ENCODE data around the gene HS3ST5. TPM values are rescaled to one million over a fixed set of nuclear protein-coding genes. Genes with fewer than 3 reads are reported as not detected.

Gene HS3ST5
- total RNA-seq, 1 experiment from 2014 or later: not detected

DNA sequence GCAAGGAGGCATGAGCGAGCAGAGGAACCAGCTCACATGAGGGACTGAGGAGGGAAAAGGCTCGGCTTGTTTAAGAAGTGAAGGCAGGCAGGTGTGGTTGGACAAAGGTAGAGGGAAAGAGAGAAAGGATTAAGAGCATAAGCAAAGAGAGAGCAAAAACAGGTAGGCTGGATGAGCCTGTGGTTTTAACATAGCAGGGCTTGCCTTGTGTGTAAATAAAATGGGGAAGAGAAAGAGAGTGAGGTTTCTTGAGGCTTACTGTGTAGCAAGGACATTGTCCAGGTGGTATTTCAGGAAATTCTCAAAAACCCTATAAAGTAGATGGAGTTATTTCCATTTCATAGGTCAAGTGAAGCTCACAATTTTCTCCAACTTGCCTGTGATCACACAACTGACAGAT, 278.0 kb downstream of the HS3ST5 start (continued):
- TF ChIP-seq, protein P1, sequence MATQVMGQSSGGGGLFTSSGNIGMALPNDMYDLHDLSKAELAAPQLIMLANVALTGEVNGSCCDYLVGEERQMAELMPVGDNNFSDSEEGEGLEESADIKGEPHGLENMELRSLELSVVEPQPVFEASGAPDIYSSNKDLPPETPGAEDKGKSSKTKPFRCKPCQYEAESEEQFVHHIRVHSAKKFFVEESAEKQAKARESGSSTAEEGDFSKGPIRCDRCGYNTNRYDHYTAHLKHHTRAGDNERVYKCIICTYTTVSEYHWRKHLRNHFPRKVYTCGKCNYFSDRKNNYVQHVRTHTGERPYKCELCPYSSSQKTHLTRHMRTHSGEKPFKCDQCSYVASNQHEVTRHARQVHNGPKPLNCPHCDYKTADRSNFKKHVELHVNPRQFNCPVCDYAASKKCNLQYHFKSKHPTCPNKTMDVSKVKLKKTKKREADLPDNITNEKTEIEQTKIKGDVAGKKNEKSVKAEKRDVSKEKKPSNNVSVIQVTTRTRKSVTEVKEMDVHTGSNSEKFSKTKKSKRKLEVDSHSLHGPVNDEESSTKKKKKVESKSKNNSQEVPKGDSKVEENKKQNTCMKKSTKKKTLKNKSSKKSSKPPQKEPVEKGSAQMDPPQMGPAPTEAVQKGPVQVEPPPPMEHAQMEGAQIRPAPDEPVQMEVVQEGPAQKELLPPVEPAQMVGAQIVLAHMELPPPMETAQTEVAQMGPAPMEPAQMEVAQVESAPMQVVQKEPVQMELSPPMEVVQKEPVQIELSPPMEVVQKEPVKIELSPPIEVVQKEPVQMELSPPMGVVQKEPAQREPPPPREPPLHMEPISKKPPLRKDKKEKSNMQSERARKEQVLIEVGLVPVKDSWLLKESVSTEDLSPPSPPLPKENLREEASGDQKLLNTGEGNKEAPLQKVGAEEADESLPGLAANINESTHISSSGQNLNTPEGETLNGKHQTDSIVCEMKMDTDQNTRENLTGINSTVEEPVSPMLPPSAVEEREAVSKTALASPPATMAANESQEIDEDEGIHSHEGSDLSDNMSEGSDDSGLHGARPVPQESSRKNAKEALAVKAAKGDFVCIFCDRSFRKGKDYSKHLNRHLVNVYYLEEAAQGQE (IDR thresholded peaks at IDR 0.05; ENCODE audit: low read depth): no peak
- TF ChIP-seq SP1 (IDR thresholded peaks at IDR 0.05; ENCODE audit: low read depth) (no peak), CEBPB (IDR thresholded peaks at IDR 0.05; ENCODE audit: low read depth) (no peak), ELF1 (IDR thresholded peaks at IDR 0.05; ENCODE audit: borderline replicate concordance, low read depth) (no peak), TCF7L2 (IDR thresholded peaks at IDR 0.05; ENCODE audit: borderline replicate concordance, extremely low read depth, insufficient read depth, insufficient read length) (no peak)

GRCh38 chr6:114063956-114064355, 278.9 kb downstream of the HS3ST5 start:
- H4K20me1 ChIP-seq (ENCODE audit: insufficient read depth): no peaks in the 10 kb centered on the region
- H3K4me2 ChIP-seq (ENCODE audit: low read length): no peak overlapping the region
- BruUV-seq (replicated peaks): no TSS peak
- intact Hi-C loops (cut with micrococcal nuclease): no loop called here
- no peak overlapping the region for H3K9ac ChIP-seq (ENCODE audit: low read length)
- H3K79me2 ChIP-seq (ENCODE audit: insufficient read depth, low read length): no peaks in the 10 kb centered on the region
- no peak overlapping the region for H3K4me3 ChIP-seq (replicated peaks in 1 of 2; ENCODE audit: low read depth in 1 of 2, low read length in 2 of 2)
- no peak for ATAC-seq
- H3K4me1 ChIP-seq (ENCODE audit: control insufficient read depth in 1 of 2, insufficient read depth in 2 of 2, low read length in 2 of 2): no peaks in the 10 kb centered on the region
- RAD21 ChIA-PET (ENCODE audit: low non-redundant PET in 1 of 2, low total read pairs in 2 of 2, uncharacterized antibody in 2 of 2, unreplicated experiment in 2 of 2): no interaction called here
- POLR2A ChIA-PET: no interaction called here
- H3K9me2 ChIP-seq (ENCODE audit: insufficient read depth): 0 out of 2 replicates have a peak, but pooled peaks cover 4% of the 10 kb centered on the region
- CTCF ChIA-PET: no interaction called here
- no peaks in the 10 kb centered on the region for H3K27me3 ChIP-seq (ENCODE audit: insufficient read depth, low read length)
- no peak overlapping the region for H3K27ac ChIP-seq (ENCODE audit: low read depth, low read length)
- no peak overlapping the region for H2AFZ ChIP-seq (ENCODE audit: low read depth, low read length, poor library complexity, severe bottlenecking)
- DNase-seq (ENCODE audit: low read depth, low spot score): no peak
- no peaks in the 10 kb centered on the region for H3K9me3 ChIP-seq (ENCODE audit: control insufficient read depth in 1 of 2, insufficient read depth in 1 of 2, low read depth in 1 of 2, low read length in 2 of 2)
- H3K36me3 ChIP-seq (ENCODE audit: control insufficient read depth in 1 of 2, insufficient read depth in 2 of 2, low read length in 2 of 2): no peaks in the 10 kb centered on the region
- TF ChIP-seq ZFX (IDR thresholded peaks at IDR 0.05) (no peak), SIN3A (IDR thresholded peaks at IDR 0.05; ENCODE audit: low read depth) (no peak), ZNF274 (IDR thresholded peaks at IDR 0.05; ENCODE audit: low read depth, low read length) (no peak), JUND (IDR thresholded peaks at IDR 0.05) (no peak), POLR2AphosphoS5 (IDR thresholded peaks at IDR 0.05; ENCODE audit: low read depth, low read length) (no peak), EZH2phosphoT487 (IDR thresholded peaks at IDR 0.05; ENCODE audit: borderline replicate concordance) (no peak), TCF7L2 (IDR thresholded peaks at IDR 0.05; ENCODE audit: borderline replicate concordance, extremely low read depth, insufficient read depth, insufficient read length) (no peak), CBX3 (IDR thresholded peaks at IDR 0.05; ENCODE audit: low read depth) (no peak)
- TF ChIP-seq, protein P1 (IDR thresholded peaks at IDR 0.05; ENCODE audit: low read depth): no peak
- TF ChIP-seq, protein P2, sequence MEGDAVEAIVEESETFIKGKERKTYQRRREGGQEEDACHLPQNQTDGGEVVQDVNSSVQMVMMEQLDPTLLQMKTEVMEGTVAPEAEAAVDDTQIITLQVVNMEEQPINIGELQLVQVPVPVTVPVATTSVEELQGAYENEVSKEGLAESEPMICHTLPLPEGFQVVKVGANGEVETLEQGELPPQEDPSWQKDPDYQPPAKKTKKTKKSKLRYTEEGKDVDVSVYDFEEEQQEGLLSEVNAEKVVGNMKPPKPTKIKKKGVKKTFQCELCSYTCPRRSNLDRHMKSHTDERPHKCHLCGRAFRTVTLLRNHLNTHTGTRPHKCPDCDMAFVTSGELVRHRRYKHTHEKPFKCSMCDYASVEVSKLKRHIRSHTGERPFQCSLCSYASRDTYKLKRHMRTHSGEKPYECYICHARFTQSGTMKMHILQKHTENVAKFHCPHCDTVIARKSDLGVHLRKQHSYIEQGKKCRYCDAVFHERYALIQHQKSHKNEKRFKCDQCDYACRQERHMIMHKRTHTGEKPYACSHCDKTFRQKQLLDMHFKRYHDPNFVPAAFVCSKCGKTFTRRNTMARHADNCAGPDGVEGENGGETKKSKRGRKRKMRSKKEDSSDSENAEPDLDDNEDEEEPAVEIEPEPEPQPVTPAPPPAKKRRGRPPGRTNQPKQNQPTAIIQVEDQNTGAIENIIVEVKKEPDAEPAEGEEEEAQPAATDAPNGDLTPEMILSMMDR (IDR thresholded peaks at IDR 0.05 in 2 of 3, conservative IDR thresholded peaks at IDR 0.05 in 1 of 3; ENCODE audit: borderline replicate concordance in 1 of 3, insufficient read depth in 1 of 3, low read depth in 2 of 3, low read length in 2 of 3): no peak
- TF ChIP-seq, protein P3, sequence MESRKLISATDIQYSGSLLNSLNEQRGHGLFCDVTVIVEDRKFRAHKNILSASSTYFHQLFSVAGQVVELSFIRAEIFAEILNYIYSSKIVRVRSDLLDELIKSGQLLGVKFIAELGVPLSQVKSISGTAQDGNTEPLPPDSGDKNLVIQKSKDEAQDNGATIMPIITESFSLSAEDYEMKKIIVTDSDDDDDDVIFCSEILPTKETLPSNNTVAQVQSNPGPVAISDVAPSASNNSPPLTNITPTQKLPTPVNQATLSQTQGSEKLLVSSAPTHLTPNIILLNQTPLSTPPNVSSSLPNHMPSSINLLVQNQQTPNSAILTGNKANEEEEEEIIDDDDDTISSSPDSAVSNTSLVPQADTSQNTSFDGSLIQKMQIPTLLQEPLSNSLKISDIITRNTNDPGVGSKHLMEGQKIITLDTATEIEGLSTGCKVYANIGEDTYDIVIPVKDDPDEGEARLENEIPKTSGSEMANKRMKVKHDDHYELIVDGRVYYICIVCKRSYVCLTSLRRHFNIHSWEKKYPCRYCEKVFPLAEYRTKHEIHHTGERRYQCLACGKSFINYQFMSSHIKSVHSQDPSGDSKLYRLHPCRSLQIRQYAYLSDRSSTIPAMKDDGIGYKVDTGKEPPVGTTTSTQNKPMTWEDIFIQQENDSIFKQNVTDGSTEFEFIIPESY (IDR thresholded peaks at IDR 0.05; ENCODE audit: extremely low read depth, insufficient replicate concordance, low read length): no peak

Measured in HCT116 (cell line).